ENCODE data around the gene SIGLEC15.

The SIGLEC15 gene

GRCh38 chr18:45825258-45826044, at the start of gene SIGLEC15:
Gene SIGLEC15 (plus strand): TSS chr18:45825675. CDS start chr18:45825729, 54 bp downstream.
- Histone ChIP-seq H3K9ac (ENCODE audit: low read depth in 1 of 2, low read length in 2 of 2) (no peak within 1 kb of the TSS), H3K27me3 (ENCODE audit: control insufficient read depth in 2 of 2, insufficient read depth in 2 of 2, low read length in 2 of 2) (peaks cover 0 to 2% of the 10 kb centered on the region in 2 donors), H3K4me3 (ENCODE audit: low read length in 2 of 2) (no peak within 1 kb of the TSS), H3K4me1 (ENCODE audit: control insufficient read depth in 2 of 2, insufficient read depth in 2 of 2, low read length in 2 of 2) (peaks cover 12 to 13% of the 10 kb centered on the region in 2 donors), H3K9me3 (ENCODE audit: control insufficient read depth in 2 of 2, low read length in 2 of 2) (no peaks in the 10 kb centered on the region), H3K36me3 (ENCODE audit: control insufficient read depth in 2 of 2, insufficient read depth in 2 of 2, low read length in 2 of 2) (no peaks in the 10 kb centered on the region), H3K27ac (ENCODE audit: low read depth in 2 of 2, low read length in 2 of 2) (no peak within 1 kb of the TSS)

DNA sequence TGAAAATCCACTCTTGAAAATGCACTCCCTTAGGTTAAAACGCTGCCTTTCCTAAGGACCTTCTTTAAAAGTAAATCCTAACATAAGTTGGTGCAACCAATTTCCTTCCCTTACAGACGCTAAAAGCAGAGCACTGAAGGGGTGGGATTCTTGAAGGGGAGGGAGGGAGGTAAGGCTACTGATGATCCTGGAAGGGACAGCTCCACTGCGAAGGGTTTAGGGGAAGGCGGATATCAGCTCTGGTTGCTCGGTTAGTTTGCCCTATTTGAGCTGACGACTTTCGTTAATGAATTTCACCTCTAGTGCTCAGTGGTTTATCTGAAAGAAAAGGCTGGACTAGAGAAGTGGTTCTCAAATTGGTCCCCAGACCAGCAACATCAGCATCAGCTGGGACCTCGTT, 49.7 kb upstream of the SIGLEC15 start:
- H3K4me3 ChIP-seq (ENCODE audit: low read length in 2 of 2): peak overlapping the region; percentile 65 to 72
- H3K27ac ChIP-seq (ENCODE audit: low read depth in 2 of 2, low read length in 2 of 2): peak overlapping the region in 1 of 2 donors; percentile 58
- H3K9me3 ChIP-seq (ENCODE audit: control insufficient read depth in 2 of 2, low read length in 2 of 2): no peaks in the 10 kb centered on the region
- H3K9ac ChIP-seq (ENCODE audit: low read depth in 1 of 2, low read length in 2 of 2): peak overlapping the region; percentile 53 to 70
- no peaks in the 10 kb centered on the region for H3K27me3 ChIP-seq (ENCODE audit: control insufficient read depth in 2 of 2, insufficient read depth in 2 of 2, low read length in 2 of 2)
- H3K4me1 ChIP-seq (ENCODE audit: control insufficient read depth in 2 of 2, insufficient read depth in 2 of 2, low read length in 2 of 2): no peaks in the 10 kb centered on the region
- H3K36me3 ChIP-seq (ENCODE audit: control insufficient read depth in 2 of 2, insufficient read depth in 2 of 2, low read length in 2 of 2): no peaks in the 10 kb centered on the region

DNA sequence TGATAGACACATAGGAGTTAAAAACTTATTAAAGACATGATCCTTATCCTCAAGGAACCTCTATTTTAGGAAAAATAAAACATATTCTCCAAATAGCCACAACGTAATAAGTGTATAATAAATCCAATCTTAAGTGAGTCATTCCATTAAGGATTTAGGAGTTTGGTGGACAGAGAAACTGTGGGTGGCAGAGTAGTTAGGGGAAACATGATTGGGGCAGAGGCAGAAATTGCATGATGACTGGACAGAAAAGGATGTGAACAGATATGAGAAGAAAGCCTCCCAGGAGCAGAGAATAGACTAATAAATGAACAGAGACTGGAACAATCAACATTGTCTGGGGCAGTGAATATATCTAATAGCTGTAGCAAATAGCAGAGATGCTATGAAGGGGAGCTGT, 48.1 kb upstream of the SIGLEC15 start:
- no peaks in the 10 kb centered on the region for H3K27me3 ChIP-seq (ENCODE audit: control insufficient read depth in 2 of 2, insufficient read depth in 2 of 2, low read length in 2 of 2)
- H3K36me3 ChIP-seq (ENCODE audit: control insufficient read depth in 2 of 2, insufficient read depth in 2 of 2, low read length in 2 of 2): no peaks in the 10 kb centered on the region
- no peaks in the 10 kb centered on the region for H3K9me3 ChIP-seq (ENCODE audit: control insufficient read depth in 2 of 2, low read length in 2 of 2)
- H3K27ac ChIP-seq (ENCODE audit: low read depth in 2 of 2, low read length in 2 of 2): no peak overlapping the region
- no peak overlapping the region for H3K9ac ChIP-seq (ENCODE audit: low read depth in 1 of 2, low read length in 2 of 2)
- H3K4me1 ChIP-seq (ENCODE audit: control insufficient read depth in 2 of 2, insufficient read depth in 2 of 2, low read length in 2 of 2): no peaks in the 10 kb centered on the region
- no peak overlapping the region for H3K4me3 ChIP-seq (ENCODE audit: low read length in 2 of 2)

DNA sequence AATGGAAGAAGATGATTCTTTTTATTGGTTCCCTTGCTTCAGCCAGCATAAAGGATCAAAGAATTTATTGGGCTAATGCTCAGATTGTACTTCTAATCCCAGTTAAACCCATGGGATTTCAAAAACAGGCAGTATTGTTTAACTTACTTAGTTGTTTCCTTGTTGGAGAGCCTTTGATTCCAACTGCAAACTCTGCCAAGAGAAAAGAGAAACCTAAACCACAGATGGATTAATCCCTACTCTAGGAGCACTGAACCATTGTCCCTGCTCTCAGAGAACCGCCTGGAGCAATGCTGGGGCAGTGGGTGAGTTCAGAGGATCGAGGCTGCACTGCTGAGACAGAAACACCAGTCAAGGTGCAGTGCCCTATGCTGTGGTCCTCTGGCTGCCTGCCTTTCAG, 44.9 kb upstream of the SIGLEC15 start:
- Histone ChIP-seq H3K9ac (ENCODE audit: low read depth in 1 of 2, low read length in 2 of 2) (no peak overlapping the region), H3K27ac (ENCODE audit: low read depth in 2 of 2, low read length in 2 of 2) (no peak overlapping the region), H3K9me3 (ENCODE audit: control insufficient read depth in 2 of 2, low read length in 2 of 2) (no peaks in the 10 kb centered on the region), H3K4me1 (ENCODE audit: control insufficient read depth in 2 of 2, insufficient read depth in 2 of 2, low read length in 2 of 2) (peaks cover 0 to 3% of the 10 kb centered on the region in 2 donors), H3K36me3 (ENCODE audit: control insufficient read depth in 2 of 2, insufficient read depth in 2 of 2, low read length in 2 of 2) (no peaks in the 10 kb centered on the region), H3K27me3 (ENCODE audit: control insufficient read depth in 2 of 2, insufficient read depth in 2 of 2, low read length in 2 of 2) (no peaks in the 10 kb centered on the region), H3K4me3 (ENCODE audit: low read length in 2 of 2) (no peak overlapping the region)

- no peak overlapping the region for H3K4me3 ChIP-seq (ENCODE audit: low read length in 2 of 2)
- H3K36me3 ChIP-seq (ENCODE audit: control insufficient read depth in 2 of 2, insufficient read depth in 2 of 2, low read length in 2 of 2): no peaks in the 10 kb centered on the region
- no peak overlapping the region for H3K27ac ChIP-seq (ENCODE audit: low read depth in 2 of 2, low read length in 2 of 2)
- H3K27me3 ChIP-seq (ENCODE audit: control insufficient read depth in 2 of 2, insufficient read depth in 2 of 2, low read length in 2 of 2): no peaks in the 10 kb centered on the region
- H3K9ac ChIP-seq (ENCODE audit: low read depth in 1 of 2, low read length in 2 of 2): no peak overlapping the region
- H3K4me1 ChIP-seq (ENCODE audit: control insufficient read depth in 2 of 2, insufficient read depth in 2 of 2, low read length in 2 of 2): peaks cover 0 to 4% of the 10 kb centered on the region in 2 donors
- H3K9me3 ChIP-seq (ENCODE audit: control insufficient read depth in 2 of 2, low read length in 2 of 2): no peaks in the 10 kb centered on the region
Measured at GRCh38 chr18:45782662-45783061, 42.8 kb upstream of the SIGLEC15 start.

DNA sequence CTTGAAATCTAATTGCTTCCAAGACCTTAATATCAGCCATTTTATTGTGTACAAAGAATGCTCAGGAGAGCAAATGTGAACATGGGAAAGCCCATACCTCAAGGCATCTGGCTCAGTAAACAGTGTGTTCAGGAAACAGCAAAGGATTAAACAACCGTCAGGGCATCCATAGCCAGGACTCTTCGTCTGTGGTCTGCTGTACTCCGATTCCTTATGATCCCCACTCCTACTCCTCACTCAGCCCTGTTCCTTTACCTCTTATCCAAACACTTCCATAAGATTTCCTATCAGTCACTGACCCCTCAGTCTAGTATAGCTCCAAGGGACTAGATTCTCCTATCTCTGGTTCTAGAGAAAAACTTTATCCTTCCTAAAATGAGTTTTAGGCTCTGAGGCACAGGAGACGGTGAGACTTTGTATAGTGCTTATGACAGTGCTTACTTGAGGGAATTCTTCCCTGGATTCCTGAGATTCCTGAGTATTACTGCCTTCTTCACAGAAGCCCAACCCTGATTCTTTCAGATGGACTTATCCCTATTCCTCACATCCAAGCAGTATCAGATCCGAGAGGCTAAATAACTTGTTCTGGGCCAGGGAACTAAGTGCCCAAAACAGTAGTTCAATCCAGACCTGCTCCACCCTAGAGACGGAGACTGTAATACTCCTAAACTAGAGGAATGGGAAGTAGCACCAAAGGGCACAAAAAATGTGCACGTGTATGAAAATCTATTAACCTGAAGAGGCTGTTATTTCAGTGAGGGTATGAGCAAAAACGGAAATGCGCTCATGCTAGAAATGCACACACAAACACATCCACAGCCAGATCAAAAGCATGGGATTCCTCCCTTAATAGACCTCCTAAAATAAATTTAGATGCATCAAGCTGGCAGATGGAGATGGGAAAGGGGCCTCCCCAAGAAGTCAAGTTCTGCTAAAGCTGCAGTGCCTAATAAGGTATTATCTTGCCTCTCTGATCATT, 42.1 kb upstream of the SIGLEC15 start:
- no peaks in the 10 kb centered on the region for H3K27me3 ChIP-seq (ENCODE audit: control insufficient read depth in 2 of 2, insufficient read depth in 2 of 2, low read length in 2 of 2)
- H3K36me3 ChIP-seq (ENCODE audit: control insufficient read depth in 2 of 2, insufficient read depth in 2 of 2, low read length in 2 of 2): no peaks in the 10 kb centered on the region
- no peak overlapping the region for H3K4me3 ChIP-seq (ENCODE audit: low read length in 2 of 2)
- H3K9me3 ChIP-seq (ENCODE audit: control insufficient read depth in 2 of 2, low read length in 2 of 2): no peaks in the 10 kb centered on the region
- peaks cover 0 to 4% of the 10 kb centered on the region in 2 donors for H3K4me1 ChIP-seq (ENCODE audit: control insufficient read depth in 2 of 2, insufficient read depth in 2 of 2, low read length in 2 of 2)
- no peak overlapping the region for H3K27ac ChIP-seq (ENCODE audit: low read depth in 2 of 2, low read length in 2 of 2)
- H3K9ac ChIP-seq (ENCODE audit: low read depth in 1 of 2, low read length in 2 of 2): no peak overlapping the region

DNA sequence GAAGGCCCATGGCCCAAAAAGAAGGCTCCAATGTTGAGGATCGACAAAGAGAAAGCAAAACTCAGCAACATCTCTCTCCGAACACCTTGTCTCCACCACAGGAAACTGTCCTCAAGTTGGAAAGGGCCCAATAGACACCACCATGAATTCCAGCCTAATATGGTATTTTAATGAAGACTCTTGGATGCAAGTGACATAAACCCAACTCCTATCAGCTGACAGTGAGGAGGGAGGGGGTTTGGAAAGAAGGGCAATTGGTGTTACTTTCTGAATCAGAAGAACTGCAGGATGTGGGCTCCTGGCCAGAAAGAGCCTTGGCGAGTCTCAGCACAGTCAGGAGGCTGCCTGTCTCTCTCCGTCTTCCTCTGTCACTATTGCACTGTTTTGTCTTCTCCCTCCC, 40.3 kb upstream of the SIGLEC15 start:
- no peaks in the 10 kb centered on the region for H3K9me3 ChIP-seq (ENCODE audit: control insufficient read depth in 2 of 2, low read length in 2 of 2)
- no peak overlapping the region for H3K4me3 ChIP-seq (ENCODE audit: low read length in 2 of 2)
- H3K36me3 ChIP-seq (ENCODE audit: control insufficient read depth in 2 of 2, insufficient read depth in 2 of 2, low read length in 2 of 2): no peaks in the 10 kb centered on the region
- no peak overlapping the region for H3K27ac ChIP-seq (ENCODE audit: low read depth in 2 of 2, low read length in 2 of 2)
- H3K27me3 ChIP-seq (ENCODE audit: control insufficient read depth in 2 of 2, insufficient read depth in 2 of 2, low read length in 2 of 2): no peaks in the 10 kb centered on the region
- no peak overlapping the region for H3K9ac ChIP-seq (ENCODE audit: low read depth in 1 of 2, low read length in 2 of 2)
- peaks cover 0 to 4% of the 10 kb centered on the region in 2 donors for H3K4me1 ChIP-seq (ENCODE audit: control insufficient read depth in 2 of 2, insufficient read depth in 2 of 2, low read length in 2 of 2)

DNA sequence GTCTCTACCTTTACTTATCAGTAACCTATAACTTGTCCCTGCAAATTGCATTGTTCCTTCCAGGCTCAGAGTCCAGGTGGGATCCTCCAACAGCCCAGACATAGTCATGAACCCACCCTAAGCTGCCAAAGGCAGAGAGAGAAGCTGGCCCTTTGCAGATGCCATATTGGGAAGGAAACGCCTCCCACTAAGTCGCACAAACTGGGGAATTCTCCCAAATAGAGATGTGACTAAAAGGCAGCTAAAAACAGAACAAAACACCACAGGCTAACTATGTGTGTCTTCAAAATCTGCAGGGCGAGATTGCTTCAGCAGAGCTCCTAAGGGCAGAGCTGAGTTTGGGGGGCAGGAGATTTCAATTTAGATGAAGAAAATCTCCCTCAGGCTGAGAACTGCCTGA, 38.5 kb upstream of the SIGLEC15 start:
- H3K4me1 ChIP-seq (ENCODE audit: control insufficient read depth in 2 of 2, insufficient read depth in 2 of 2, low read length in 2 of 2): peaks cover 0 to 4% of the 10 kb centered on the region in 2 donors
- no peak overlapping the region for H3K4me3 ChIP-seq (ENCODE audit: low read length in 2 of 2)
- no peak overlapping the region for H3K9ac ChIP-seq (ENCODE audit: low read depth in 1 of 2, low read length in 2 of 2)
- H3K9me3 ChIP-seq (ENCODE audit: control insufficient read depth in 2 of 2, low read length in 2 of 2): no peaks in the 10 kb centered on the region
- H3K27ac ChIP-seq (ENCODE audit: low read depth in 2 of 2, low read length in 2 of 2): no peak overlapping the region
- H3K36me3 ChIP-seq (ENCODE audit: control insufficient read depth in 2 of 2, insufficient read depth in 2 of 2, low read length in 2 of 2): no peaks in the 10 kb centered on the region
- H3K27me3 ChIP-seq (ENCODE audit: control insufficient read depth in 2 of 2, insufficient read depth in 2 of 2, low read length in 2 of 2): no peaks in the 10 kb centered on the region

- H3K27me3 ChIP-seq (ENCODE audit: control insufficient read depth in 2 of 2, insufficient read depth in 2 of 2, low read length in 2 of 2): no peaks in the 10 kb centered on the region
- no peak overlapping the region for H3K27ac ChIP-seq (ENCODE audit: low read depth in 2 of 2, low read length in 2 of 2)
- H3K4me1 ChIP-seq (ENCODE audit: control insufficient read depth in 2 of 2, insufficient read depth in 2 of 2, low read length in 2 of 2): peaks cover 0 to 4% of the 10 kb centered on the region in 2 donors
- H3K9me3 ChIP-seq (ENCODE audit: control insufficient read depth in 2 of 2, low read length in 2 of 2): no peaks in the 10 kb centered on the region
- no peak overlapping the region for H3K4me3 ChIP-seq (ENCODE audit: low read length in 2 of 2)
- H3K9ac ChIP-seq (ENCODE audit: low read depth in 1 of 2, low read length in 2 of 2): no peak overlapping the region
- no peaks in the 10 kb centered on the region for H3K36me3 ChIP-seq (ENCODE audit: control insufficient read depth in 2 of 2, insufficient read depth in 2 of 2, low read length in 2 of 2)
Measured at GRCh38 chr18:45787346-45787745, 38.1 kb upstream of the SIGLEC15 start.

GRCh38 chr18:45788861-45789260, 36.6 kb upstream of the SIGLEC15 start:
- no peak overlapping the region for H3K9ac ChIP-seq (ENCODE audit: low read depth in 1 of 2, low read length in 2 of 2)
- peaks cover 0 to 4% of the 10 kb centered on the region in 2 donors for H3K4me1 ChIP-seq (ENCODE audit: control insufficient read depth in 2 of 2, insufficient read depth in 2 of 2, low read length in 2 of 2)
- no peak overlapping the region for H3K4me3 ChIP-seq (ENCODE audit: low read length in 2 of 2)
- H3K36me3 ChIP-seq (ENCODE audit: control insufficient read depth in 2 of 2, insufficient read depth in 2 of 2, low read length in 2 of 2): no peaks in the 10 kb centered on the region
- no peaks in the 10 kb centered on the region for H3K27me3 ChIP-seq (ENCODE audit: control insufficient read depth in 2 of 2, insufficient read depth in 2 of 2, low read length in 2 of 2)
- no peaks in the 10 kb centered on the region for H3K9me3 ChIP-seq (ENCODE audit: control insufficient read depth in 2 of 2, low read length in 2 of 2)
- no peak overlapping the region for H3K27ac ChIP-seq (ENCODE audit: low read depth in 2 of 2, low read length in 2 of 2)
